Activated CD8-positive, alpha-beta memory T cell treated with anti-CD3 and anti-CD28 coated beads for 48 hours (primary cell): ENCODE data around the gene LHPP.
"Not testable (repeated sequence)": the region's sequence is repeated elsewhere in the genome, so short reads cannot be mapped to it uniquely, and the experiment has no call there.

ENCODE experiments used
- DNase-seq, 3 experiments: peaks; one replicate each; pipeline ENCODE4 v3.0.0-alpha.2; 2020; ENCODE audit warnings: low read depth in 2 of 3, low spot score in 2 of 3

Gene LHPP

GRCh38 chr10:124569623-124570470 is 108.2 kb downstream of the LHPP start:
- no peak for DNase-seq

DNA sequence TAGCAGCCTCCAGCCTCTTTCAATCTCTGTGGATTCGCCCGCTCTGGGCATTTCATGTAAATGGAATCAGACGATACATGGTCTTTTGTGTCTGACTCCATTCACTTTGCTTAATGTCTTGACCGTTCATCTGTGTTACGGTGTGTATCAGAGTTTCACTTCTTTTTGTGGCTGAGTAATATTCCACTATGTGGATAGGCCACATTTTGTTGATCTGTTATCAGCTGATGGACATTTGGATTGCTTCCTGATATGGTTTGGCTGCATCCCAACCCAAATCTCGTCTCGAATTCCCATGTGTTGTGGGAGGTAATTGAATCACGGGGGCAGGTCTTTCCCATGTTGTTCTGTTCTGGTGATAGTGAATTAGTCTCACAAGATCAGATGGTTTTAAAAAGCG is 109.0 kb downstream of the LHPP start:
- DNase-seq, result no peak

GRCh38 chr10:124572751-124573150 is 111.1 kb downstream of the LHPP start:
- DNase-seq, result no peak

- no peak for DNase-seq
These were observed 112.3 kb downstream of the LHPP start for GRCh38 chr10:124573726-124574455.

GRCh38 chr10:124574456-124575070 is 112.9 kb downstream of the LHPP start:
- no peak for DNase-seq

GRCh38 chr10:124575107-124576035 is 113.7 kb downstream of the LHPP start:
- DNase-seq, result no peak

GRCh38 chr10:124576526-124577420 is 115.2 kb downstream of the LHPP start:
- DNase-seq, result no peak

DNA sequence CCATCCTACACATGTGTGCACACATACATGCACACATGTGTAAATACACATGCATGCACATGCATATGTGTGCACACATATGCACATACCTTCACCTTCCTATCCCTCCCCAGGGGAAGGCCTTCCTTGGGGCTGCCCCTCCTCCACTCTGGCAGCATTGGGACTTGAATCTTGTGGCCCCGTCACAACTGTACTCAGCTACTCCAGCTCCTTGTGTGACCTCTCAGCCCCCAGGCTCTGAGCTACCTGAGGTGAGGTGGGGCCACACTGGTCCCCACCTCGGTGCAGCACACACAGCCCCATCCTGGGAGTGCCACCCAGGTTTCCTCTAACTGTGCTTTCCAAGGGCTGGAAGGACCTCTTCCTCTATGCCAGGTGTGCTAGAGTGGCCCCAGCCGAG is 116.0 kb downstream of the LHPP start:
- DNase-seq, result no peak

- DNase-seq, result no peak
These were observed 116.8 kb downstream of the LHPP start for GRCh38 chr10:124578231-124579010.

DNA sequence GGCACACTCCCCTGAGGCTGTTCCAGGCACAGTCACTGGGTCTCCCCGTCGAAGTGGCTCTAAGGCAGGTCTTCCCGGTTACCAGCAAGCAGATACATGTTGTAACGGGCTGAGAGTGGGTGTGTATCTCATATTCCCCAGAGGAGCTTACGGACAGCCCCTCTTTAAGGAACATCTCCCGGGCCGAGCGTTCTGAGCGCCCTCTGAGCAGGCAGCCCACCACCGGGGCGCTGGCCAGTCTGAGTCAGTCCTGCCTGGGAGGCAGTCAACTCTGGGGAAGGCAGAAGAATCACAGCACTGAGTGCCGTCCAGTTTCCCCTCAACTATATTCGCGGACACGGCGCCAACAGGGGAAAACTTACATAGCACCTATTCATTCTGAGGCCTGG is 117.4 kb downstream of the LHPP start:
- no peak for DNase-seq

DNA sequence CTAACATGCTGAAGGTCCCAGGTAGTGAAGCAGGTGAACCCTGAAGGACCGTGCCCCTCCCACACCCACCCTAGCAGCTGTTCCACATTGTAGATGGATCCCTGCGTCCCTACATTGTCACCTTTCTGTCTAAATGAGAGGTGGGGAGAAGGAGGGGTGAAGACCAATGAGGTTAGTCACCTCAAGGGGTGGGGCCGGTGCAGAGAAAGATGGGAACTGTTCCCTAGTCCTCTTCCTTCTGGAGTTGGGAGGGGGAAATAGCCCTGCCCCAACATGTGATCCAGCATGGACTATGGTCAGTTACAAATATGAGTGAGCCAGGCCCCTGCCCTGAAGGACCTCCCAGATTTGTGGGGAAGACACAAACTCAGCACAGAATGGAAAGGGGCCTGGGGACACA is 124.5 kb downstream of the LHPP start:
- no peak for DNase-seq

DNA sequence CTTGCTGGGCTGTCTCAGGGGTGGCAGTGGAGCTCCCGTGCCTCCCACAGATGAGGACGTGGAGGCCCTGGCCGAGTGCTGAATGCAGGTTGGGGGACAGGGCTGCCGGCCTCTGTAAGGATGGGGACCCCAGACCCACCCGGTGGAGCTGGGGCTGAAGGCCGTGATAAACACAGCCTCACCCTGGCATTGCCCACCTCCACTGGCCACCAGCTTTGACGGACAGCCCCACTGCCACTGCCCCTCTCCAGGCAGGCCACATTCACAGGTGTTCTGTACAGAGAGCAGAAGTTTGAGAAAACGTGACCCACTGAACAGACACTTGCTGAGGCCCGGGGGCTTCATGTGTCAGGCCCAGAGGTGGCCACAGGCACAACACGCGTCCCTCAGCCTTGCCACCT is 126.2 kb downstream of the LHPP start:
- no peak for DNase-seq

DNA sequence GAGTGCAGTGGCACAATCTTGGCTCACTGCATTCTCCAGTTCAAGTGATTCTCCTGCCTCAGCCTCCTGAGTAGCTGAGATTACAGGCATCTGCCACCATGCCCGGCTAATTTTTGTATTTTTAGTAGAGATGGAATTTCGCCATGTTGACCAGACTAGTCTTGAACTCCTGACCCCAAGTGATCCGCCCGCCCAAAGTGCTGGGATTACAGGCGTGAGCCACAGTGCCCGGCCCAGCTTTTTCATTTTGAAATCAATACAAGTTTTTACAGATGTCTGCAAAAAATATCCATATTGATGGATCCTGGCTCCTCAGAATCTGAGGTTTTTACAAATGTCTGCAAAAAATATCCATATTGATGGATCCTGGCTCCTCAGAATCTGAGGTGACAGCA is 126.7 kb downstream of the LHPP start:
- not testable (repeated sequence) for DNase-seq

DNA sequence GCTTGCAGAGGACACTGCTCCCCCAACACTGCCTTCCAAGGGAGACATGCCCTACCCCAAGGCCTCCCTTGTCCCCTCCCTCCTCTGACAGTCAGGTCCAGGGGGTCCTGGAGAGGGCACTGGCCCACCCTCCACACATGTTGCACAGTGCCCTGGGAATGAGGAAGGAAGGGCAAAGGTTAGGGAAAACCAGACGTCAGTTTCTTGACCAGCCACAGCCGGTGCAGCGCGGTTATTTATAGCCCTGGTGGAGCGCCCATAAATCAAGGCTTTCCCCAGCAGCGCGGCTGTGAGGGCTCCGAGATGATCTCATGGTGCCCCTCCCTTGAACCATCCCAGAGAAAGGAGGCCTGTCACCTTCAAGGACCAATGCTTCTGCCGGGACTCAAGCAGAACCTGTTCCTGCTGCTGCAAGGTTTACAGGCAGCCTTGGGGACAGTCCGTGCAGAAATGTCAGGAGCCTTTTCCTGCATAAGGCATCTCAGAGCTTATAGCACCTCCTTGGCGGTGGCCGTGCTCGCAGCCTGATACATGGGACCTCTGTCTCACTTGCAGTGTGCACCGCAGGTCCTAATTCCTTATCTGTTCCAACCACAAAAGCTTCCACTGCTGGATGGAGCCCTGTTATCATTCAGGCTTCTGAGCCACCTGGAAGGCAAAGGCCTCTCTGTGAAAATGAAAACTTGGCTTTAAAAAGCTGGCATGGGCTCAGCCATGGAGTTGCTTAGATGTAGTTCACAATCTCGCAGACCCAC is 127.3 kb downstream of the LHPP start:
- DNase-seq, result no peak

GRCh38 chr10:124589491-124590041 is 127.9 kb downstream of the LHPP start:
- no peak for DNase-seq

DNA sequence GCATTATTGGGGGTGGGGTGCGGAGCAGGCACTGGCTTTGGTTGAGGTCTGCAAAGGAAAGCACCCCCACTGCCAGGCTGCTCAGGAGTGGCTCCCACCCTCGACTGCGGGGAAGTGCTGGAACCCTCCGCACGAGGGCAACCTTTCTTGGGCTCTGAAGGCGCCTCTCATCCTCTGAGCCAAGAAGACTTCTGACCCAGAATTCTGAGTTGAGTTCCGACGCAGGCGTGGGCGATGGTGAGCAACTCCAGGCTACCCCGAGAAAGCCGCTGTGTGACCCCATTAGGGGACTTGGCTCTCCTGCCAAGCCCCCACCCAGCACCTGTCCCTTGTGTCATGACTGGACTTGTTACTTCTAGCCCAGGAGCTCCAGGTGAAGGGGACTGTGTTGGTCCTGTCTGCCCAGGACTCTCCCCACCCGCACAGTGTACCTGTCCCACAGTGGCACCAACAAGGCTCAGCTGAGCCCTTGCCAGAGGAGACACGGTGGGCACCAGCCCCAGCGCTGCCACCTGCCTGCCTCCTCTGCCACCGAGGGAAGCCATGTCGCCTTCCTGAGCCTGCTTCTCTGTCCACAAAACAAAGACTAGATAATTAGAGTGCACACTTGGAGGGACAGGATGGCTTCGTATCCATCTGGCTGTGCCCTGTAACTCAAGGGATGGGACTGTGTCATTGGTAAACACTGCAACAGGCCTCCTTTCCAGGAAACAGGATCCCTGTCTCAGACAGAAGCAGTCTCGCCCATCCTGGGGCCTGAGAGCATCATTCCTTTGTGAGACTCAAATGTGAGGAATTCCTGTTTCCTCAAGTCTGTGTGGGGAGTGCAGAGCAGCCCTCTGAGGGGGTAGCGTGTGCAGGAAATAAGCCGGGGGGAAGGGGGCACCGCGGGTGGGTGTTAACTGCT is 128.8 kb downstream of the LHPP start:
- DNase-seq, result no peak

DNA sequence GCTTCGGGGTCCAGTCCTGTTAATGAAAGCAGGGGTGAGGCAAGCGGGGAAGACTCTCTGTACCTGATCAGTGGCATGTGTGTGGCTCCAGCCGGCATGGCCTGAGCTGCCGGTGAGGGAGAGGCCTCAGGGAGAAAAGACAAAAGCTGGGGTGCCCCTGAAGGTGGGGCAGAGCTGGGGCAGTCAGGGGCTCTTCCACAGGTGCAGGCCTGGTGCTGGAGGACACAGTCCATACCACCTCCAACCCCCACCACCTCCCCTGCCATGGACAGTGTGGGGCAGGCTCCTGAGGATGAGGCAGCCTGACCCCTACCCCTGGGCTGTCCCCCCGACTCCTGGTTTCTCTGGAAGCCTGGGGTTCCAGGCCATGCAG is 129.5 kb downstream of the LHPP start:
- no peak for DNase-seq
